Hematopoietic multipotent progenitor cell treated with erythropoietin and hydrocortisone succinate and interleukin-3 and kit ligand, for 17 days (in vitro differentiated cells): Measurements from ENCODE around the gene NECTIN2.
A peak's percentile ranks its signal among the peaks of the same experiment; 100 is the strongest.
"Not testable (repeated sequence)": the region's sequence is repeated elsewhere in the genome, so short reads cannot be mapped to it uniquely, and the experiment has no call there.

Experiments
- DNase-seq: peaks from one replicate; pipeline ENCODE4 v3.0.0-alpha.2; 2015; ENCODE audit warnings: low spot score

Gene NECTIN2

GRCh38 chr19:44884566-44884965, 38.5 kb downstream of the NECTIN2 start:
- no peak for DNase-seq

- DNase-seq: no peak
Measured at GRCh38 chr19:44886141-44886540, 40.0 kb downstream of the NECTIN2 start.

GRCh38 chr19:44887648-44888047, 41.6 kb downstream of the NECTIN2 start:
- no peak for DNase-seq

- DNase-seq: not testable (repeated sequence)
Measured at GRCh38 chr19:44888335-44888734, 42.2 kb downstream of the NECTIN2 start.

GRCh38 chr19:44889830-44890365, 43.8 kb downstream of the NECTIN2 start:
- DNase-seq: no peak

- DNase-seq: peak; percentile 100
Measured at GRCh38 chr19:44890366-44891015, 44.4 kb downstream of the NECTIN2 start.

GRCh38 chr19:44891016-44891882, 45.2 kb downstream of the NECTIN2 start, which contains the start of gene TOMM40:
TOMM40 (plus strand) TSS chr19:44891254; CDS start chr19:44891416, 162 bp downstream.
- no peak for DNase-seq

- DNase-seq: no peak
Measured at GRCh38 chr19:44892932-44893331, 46.8 kb downstream of the NECTIN2 start.

- no peak for DNase-seq
Measured at GRCh38 chr19:44893332-44894051, 47.4 kb downstream of the NECTIN2 start.

- no peak for DNase-seq
Measured at GRCh38 chr19:44894052-44894400, 47.9 kb downstream of the NECTIN2 start.

GRCh38 chr19:44894946-44895345, 48.8 kb downstream of the NECTIN2 start:
- DNase-seq: no peak

GRCh38 chr19:44897835-44898234, 51.7 kb downstream of the NECTIN2 start:
- DNase-seq: no peak

GRCh38 chr19:44900328-44901244, 54.5 kb downstream of the NECTIN2 start:
- DNase-seq: no peak

- DNase-seq: no peak
Measured at GRCh38 chr19:44903216-44903601, 57.1 kb downstream of the NECTIN2 start.

- DNase-seq: peak; percentile 80
Measured at GRCh38 chr19:44903602-44904425, 57.7 kb downstream of the NECTIN2 start.

- no peak for DNase-seq
Measured at GRCh38 chr19:44904426-44904994, 58.4 kb downstream of the NECTIN2 start.

GRCh38 chr19:44905437-44906160, 59.5 kb downstream of the NECTIN2 start, which contains the start of gene APOE:
APOE (plus strand) TSS chr19:44905796; CDS start chr19:44906625, 829 bp downstream.
- DNase-seq: no peak

- no peak for DNase-seq
Measured at GRCh38 chr19:44907613-44908012, 61.5 kb downstream of the NECTIN2 start.
